Neural cell (in vitro differentiated cells): Measurements from ENCODE around the gene MUC2.

Source experiments
- EP300 ChIP-seq: fragments of 450-650 bp; conservative IDR thresholded peaks from 2 replicates; pipeline ENCODE4 v1.6.1; 2014; ENCODE audit warnings: antibody characterized with exemption, mild to moderate bottlenecking, moderate library complexity; ENCODE audit not compliant: poor library complexity, severe bottlenecking
- TAF1 ChIP-seq: IDR thresholded peaks from 2 replicates; pipeline ENCODE4 v1.6.1; 2012; ENCODE audit warnings: low read depth
- TF ChIP-seq, protein P1 (sequence below): fragments of 450-650 bp; IDR thresholded peaks from 2 replicates; pipeline ENCODE4 v1.5.1; 2014; ENCODE audit warnings: antibody characterized with exemption, mild to moderate bottlenecking, moderate library complexity; ENCODE audit not compliant: poor library complexity, severe bottlenecking

DNA sequence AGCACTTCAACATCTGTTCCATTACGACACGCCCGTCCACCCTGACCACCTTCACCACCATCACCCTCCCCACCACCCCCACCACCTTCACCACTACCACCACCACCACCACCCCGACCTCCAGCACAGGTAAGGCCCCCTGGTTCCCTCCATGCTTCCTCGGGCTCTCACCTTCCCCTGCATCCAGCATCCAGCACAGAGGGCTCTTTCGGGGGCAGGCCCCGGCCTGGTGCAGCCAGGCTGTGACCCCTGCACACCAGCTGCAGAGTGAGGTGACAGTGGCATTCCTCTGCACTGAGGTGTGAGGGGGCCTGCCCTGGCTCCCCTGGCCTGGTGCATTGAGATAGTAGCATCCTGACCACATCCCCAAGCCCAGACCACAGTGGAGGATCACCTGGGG is 18.2 kb downstream of the MUC2 start:
- TF ChIP-seq, protein P1, sequence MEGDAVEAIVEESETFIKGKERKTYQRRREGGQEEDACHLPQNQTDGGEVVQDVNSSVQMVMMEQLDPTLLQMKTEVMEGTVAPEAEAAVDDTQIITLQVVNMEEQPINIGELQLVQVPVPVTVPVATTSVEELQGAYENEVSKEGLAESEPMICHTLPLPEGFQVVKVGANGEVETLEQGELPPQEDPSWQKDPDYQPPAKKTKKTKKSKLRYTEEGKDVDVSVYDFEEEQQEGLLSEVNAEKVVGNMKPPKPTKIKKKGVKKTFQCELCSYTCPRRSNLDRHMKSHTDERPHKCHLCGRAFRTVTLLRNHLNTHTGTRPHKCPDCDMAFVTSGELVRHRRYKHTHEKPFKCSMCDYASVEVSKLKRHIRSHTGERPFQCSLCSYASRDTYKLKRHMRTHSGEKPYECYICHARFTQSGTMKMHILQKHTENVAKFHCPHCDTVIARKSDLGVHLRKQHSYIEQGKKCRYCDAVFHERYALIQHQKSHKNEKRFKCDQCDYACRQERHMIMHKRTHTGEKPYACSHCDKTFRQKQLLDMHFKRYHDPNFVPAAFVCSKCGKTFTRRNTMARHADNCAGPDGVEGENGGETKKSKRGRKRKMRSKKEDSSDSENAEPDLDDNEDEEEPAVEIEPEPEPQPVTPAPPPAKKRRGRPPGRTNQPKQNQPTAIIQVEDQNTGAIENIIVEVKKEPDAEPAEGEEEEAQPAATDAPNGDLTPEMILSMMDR, result no peak
- TF ChIP-seq EP300 (no peak), TAF1 (no peak)
